Measurements from ENCODE around the gene VPS8. TPM values are rescaled to one million over a fixed set of nuclear protein-coding genes. Genes with fewer than 3 reads are reported as not detected.
"Not testable (repeated sequence)": the region's sequence is repeated elsewhere in the genome, so short reads cannot be mapped to it uniquely, and the experiment has no call there.

VPS8 gene
- polyA plus RNA-seq, 2 of the 4 experiments (the other 2 are of a cell fraction) = 10.3 to 30.1 TPM

DNA sequence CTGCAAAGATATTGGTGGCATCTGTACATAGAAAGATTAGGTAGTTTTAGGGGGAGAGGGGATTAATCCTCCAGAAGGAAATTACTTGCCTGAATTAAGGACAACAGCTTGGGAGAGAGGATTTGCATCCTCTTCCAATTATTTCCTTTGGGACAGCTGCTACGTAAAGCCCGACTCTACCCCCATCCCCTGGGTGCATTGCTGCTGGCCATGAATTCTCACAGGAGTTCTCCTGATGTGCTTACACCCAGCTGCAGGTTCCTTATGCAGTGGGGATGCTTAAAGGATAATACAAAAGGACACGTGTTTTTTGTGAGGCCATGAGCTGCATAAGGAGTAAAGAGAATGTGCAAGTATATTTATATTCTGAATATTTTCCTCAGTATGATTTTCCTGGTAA lies 132.3 kb downstream of the VPS8 start:
- 92% methylated on average over 3 of the region's 3 CpGs for WGBS (ENCODE audit: missing lambda C conversion rate)
- H3K27ac ChIP-seq = no peak overlapping the region
- CTCF ChIA-PET = no interaction called here
- H3K4me2 ChIP-seq = no peak overlapping the region
- POLR2A ChIA-PET = no interaction called here
- FAIRE-seq (no peak), ATAC-seq (no peak), DNase-seq (ENCODE audit: low read depth in 1 of 2, low spot score in 1 of 2) (no peak)
- H3K9me3 ChIP-seq = no peaks in the 10 kb centered on the region
- TF ChIP-seq MAFK (IDR thresholded peaks at IDR 0.05; ENCODE audit: partially characterized antibody) (no peak), CBX2 (IDR thresholded peaks at IDR 0.05; ENCODE audit: borderline replicate concordance, low read depth) (no peak)
- H3K4me3 ChIP-seq = no peak overlapping the region
- no peaks in the 10 kb centered on the region for H3K4me1 ChIP-seq

DNA sequence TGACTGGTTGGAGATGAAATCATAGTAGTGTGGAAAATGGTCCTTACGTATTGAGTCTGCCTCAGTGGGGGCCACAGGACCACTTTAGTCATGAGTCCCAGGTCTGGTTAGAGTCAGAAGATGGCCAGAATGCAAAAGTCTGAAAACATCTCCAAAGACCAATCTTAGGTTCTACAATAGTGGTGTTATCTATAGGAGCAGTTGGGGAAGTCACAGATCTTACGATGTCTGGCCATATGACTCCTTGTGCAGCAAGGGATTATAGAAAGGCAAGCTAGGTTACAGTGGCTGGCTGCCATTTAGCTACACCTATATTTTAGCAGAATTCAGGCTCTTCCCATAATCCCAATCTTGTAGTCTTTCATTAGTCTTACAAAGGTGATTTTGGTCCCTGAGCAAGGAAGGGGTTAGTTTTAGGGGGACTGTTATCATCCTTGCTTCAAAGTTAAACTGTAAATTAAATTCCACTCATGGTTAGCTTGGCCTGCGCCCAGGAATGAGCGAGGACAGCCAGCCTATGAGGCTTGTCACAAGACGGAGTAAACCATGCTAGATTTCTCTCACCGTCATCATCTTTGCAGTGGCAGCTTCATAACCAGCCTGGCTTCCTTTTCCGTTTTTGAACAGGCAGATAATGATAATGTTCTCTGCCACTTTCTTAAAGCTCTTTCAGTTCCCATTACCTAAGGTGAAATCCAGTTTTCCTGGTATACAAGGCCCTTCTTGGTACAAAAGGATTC lies 134.1 kb downstream of the VPS8 start:
- TF ChIP-seq POLR2AphosphoS2 (conservative IDR thresholded peaks at IDR 0.05; ENCODE audit: low read length) (no peak), FOSB (CRISPR knock-in tag; IDR thresholded peaks at IDR 0.05) (no peak), TFCP2L1 (CRISPR knock-in tag; IDR thresholded peaks at IDR 0.05) (no peak), GATA3 (IDR thresholded peaks at IDR 0.05; ENCODE audit: borderline replicate concordance) (no peak), TP53 (CRISPR knock-in tag; IDR thresholded peaks at IDR 0.05) (no peak)
- TF ChIP-seq, protein P1, sequence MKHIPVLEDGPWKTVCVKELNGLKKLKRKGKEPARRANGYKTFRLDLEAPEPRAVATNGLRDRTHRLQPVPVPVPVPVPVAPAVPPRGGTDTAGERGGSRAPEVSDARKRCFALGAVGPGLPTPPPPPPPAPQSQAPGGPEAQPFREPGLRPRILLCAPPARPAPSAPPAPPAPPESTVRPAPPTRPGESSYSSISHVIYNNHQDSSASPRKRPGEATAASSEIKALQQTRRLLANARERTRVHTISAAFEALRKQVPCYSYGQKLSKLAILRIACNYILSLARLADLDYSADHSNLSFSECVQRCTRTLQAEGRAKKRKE (CRISPR knock-in tag; IDR thresholded peaks at IDR 0.05; ENCODE audit: low read depth) = no peak
- TF ChIP-seq, protein P2, sequence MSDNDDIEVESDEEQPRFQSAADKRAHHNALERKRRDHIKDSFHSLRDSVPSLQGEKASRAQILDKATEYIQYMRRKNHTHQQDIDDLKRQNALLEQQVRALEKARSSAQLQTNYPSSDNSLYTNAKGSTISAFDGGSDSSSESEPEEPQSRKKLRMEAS (IDR thresholded peaks at IDR 0.05) = no peak
- POLR2A ChIA-PET = no interaction called here
- DNase-seq (ENCODE audit: low read depth in 1 of 2, low spot score in 1 of 2) (no peak), ATAC-seq (no peak), FAIRE-seq (no peak)
- H3K27ac ChIP-seq = no peak overlapping the region
- no peak overlapping the region for H3K4me2 ChIP-seq
- CTCF ChIA-PET = interaction anchor here (1.0 kb wide), 1 partner anchor 10 kb away, joined by 4 read pairs; no protein-coding TSS in a partner anchor
- no peak overlapping the region for H3K4me3 ChIP-seq
- no peaks in the 10 kb centered on the region for H3K9me3 ChIP-seq
- H3K4me1 ChIP-seq = no peaks in the 10 kb centered on the region
- 89% methylated on average over 7 of the region's 7 CpGs for WGBS (ENCODE audit: missing lambda C conversion rate)

DNA sequence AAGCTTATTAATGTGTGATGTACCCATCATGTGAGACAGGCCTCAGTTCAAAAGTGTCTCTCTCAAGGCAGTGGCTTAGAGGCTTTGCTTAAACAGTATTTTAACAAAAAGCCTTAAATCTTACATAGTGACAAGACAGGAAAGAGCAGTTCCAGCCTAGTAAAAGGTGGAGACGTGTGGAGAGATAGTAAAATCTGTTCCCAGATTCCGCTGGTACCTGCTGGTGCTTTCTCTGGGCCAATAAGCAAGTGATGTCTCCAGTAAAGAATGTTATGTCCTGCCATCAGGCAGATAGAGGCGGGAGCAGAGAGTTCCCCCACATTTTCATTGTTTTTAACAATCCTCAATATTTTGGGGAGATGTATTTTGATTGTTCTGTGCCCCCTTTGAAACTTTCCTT lies 135.0 kb downstream of the VPS8 start:
- Histone ChIP-seq H3K4me2 (no peak overlapping the region), H3K27ac (no peak overlapping the region), H3K9me3 (no peaks in the 10 kb centered on the region), H3K4me1 (no peaks in the 10 kb centered on the region), H3K4me3 (no peak overlapping the region)
- POLR2A ChIA-PET = no interaction called here
- FAIRE-seq = no peak
- CTCF ChIA-PET = interaction anchor here (1.0 kb wide), 1 partner anchor 9 kb away, joined by 4 read pairs; no protein-coding TSS in a partner anchor
- no peak for ATAC-seq
- WGBS (ENCODE audit: missing lambda C conversion rate) = 96% methylated on average over 3 of the region's 3 CpGs
- no peak for TF ChIP-seq RARB (CRISPR knock-in tag; IDR thresholded peaks at IDR 0.05)
- DNase-seq (ENCODE audit: low read depth in 1 of 2, low spot score in 1 of 2) = no peak

DNA sequence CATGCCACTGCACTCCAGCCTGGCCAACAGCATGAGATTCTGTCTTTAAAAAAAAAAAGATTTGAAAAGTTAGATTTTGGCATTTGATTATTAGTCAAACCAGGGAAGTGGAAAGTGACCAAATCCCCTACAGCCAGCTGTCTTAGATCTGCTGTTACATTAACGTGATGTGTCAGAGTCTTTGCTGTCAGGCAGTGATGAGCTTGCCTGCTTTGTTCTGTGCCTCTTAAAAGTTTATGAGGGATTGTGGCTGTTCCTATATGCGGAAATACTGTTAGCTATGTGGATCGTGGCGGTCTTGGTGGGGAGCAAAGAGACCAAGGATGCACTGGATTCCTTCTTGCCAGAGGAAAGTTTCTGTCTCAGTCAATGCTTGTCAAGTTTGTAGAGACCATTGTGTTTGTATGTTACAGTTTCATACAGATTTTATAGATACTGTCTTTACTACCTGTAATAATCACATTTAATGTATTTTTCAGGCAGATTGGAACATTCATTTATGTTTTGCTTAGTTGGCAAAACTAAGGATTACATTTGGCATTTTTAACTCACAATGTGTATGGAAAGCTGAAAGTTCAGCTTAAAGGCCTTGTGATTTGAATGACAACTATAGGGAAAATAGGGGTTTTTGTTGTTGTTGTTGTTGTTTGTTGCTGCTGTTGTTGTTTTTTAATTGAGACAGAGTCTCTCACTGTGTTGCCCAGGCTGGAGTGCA lies 137.4 kb downstream of the VPS8 start:
- Histone ChIP-seq H3K9me3 (no peaks in the 10 kb centered on the region), H3K4me2 (no peak overlapping the region), H3K4me3 (no peak overlapping the region), H3K27ac (no peak overlapping the region), H3K4me1 (no peaks in the 10 kb centered on the region)
- ChIA-PET POLR2A (no interaction called here), CTCF (no interaction called here)
- 91% methylated on average over 4 of the region's 4 CpGs for whole genome bisulfite sequencing (ENCODE audit: missing lambda C conversion rate)
- ATAC-seq (no peak), DNase-seq (ENCODE audit: low read depth in 1 of 2, low spot score in 1 of 2) (no peak), FAIRE-seq (no peak)
- TF ChIP-seq MAFK (IDR thresholded peaks at IDR 0.05; ENCODE audit: partially characterized antibody) (peak; percentile 73), TP53 (CRISPR knock-in tag; IDR thresholded peaks at IDR 0.05) (no peak)
- TF ChIP-seq, protein P3, sequence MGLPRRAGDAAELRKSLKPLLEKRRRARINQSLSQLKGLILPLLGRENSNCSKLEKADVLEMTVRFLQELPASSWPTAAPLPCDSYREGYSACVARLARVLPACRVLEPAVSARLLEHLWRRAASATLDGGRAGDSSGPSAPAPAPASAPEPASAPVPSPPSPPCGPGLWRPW (IDR thresholded peaks at IDR 0.05) = no peak

DNA sequence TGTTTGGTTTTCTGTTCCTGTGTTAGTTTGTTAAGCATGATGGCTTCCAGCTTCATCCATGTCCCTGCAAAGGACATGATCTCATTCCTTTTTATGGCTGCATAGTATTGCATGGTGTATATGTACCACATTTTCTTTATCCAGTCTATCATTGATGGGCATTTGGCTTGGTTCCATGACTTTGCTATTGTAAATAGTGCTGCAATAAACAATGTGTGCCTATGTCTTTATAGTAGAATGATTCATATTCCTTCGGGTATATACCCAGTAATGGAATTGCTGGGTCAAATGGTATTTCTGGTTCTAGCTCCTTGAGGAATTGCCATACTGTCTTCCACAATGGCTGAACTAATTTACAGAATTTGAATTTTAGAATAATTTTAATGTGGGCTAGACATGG lies 138.8 kb downstream of the VPS8 start:
- WGBS (ENCODE audit: missing lambda C conversion rate) = 67% methylated on average over 1 of the region's 1 CpG
- POLR2A ChIA-PET, CTCF ChIA-PET: not testable (repeated sequence)

More for the DNA sequence above, 138.8 kb downstream of the VPS8 start:
- not testable (repeated sequence) for ATAC-seq; FAIRE-seq; DNase-seq (ENCODE audit: low read depth in 1 of 2, low spot score in 1 of 2); H3K9me3 ChIP-seq; H3K4me1 ChIP-seq; H3K4me3 ChIP-seq; H3K4me2 ChIP-seq; H3K27ac ChIP-seq

All from A549 (cell line).